NCI-H1417 treated with DMSO at 0.1 percent for 48 hours (cell line): Measurements from ENCODE around the gene EFCAB6.

Source experiments
- DNase-seq: peaks from one replicate; lab custom pipeline; 2025; lab: John Stamatoyannopoulos, UW

EFCAB6 gene

DNA sequence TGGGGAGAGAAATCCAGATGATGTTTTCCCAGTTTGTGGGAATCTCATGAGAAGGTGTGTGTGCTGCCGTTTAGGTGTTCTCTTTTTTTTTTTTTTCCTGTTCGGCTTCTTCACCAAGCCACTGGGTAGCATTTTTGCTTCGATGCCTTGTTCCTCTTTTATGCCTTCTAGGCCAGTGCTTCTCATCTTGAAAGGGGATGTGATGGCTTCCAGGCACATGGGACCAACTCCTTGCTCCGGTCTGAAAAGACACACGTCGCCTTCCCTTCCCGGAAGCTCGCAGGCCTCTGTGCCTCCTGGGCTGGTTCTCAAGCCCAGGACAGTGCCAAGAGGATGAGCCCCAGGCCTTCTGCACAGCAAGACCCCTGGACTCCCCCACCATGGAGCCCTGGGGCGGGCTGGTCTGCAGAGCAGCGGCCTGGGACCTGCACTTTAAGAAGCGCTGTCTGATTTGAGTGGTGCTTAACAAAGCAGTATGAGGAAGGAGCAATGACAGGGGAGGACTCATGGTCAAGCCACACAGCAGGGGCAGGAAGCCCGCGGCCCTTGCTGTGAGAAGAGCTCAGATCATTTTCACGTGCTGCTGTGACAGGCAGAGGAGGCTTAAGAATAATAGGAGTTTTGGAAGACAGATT is 241.5 kb downstream of the EFCAB6 start:
- no peak for DNase-seq

DNA sequence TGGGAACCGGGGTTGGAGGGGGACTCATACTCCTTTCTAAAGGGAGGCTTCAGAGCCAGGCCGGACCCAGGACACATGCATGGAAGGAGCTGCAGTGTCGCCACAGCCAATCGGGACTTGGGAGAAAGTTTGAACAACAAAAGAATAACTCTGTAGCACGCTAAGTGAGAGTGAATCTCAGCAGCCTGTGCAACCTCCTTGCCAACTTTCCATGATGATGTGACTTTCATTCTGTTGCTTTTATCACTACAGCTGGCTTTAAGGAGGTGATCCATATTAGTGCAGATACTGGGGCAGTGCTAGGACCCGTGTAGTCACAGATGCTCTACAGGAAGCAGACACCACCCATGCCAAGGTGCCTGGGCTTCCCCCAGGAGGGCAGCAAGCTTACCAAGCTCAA is 243.0 kb downstream of the EFCAB6 start:
- DNase-seq, result no peak

DNA sequence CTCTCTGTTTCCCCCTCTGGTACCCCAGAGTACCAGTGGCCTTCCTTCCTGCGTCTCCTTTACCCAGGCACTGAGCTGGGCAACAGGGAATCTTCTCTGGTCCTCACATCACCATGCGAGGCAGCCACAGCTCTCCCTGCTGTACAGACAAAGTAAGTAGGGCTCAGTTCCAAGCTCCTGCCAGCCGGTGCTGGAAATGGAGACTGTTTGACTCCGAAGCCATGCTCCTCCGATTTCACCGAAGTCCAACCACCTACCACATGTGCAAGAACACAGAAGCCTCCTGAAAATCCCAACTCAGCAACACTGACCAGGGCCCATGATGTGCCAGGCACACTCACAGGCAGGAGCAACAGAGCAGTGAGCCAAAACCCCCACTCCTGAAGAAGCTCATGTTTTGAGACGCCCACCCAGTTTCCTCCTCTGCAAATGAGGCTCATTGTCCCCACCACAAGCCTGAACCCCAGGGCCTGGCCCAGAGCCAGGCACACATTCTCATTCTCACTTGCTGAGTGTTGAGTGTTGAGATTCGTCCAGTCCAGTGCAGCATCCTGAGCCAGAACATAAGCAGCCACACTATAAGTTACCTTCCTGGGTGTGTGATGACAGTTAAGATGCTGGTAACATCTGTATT is 244.3 kb downstream of the EFCAB6 start:
- no peak for DNase-seq

- DNase-seq, result no peak
Observed at GRCh38 chr22:43566561-43567332, 245.4 kb downstream of the EFCAB6 start.

- DNase-seq, result no peak
Observed at GRCh38 chr22:43566021-43566420, 246.1 kb downstream of the EFCAB6 start.

- DNase-seq, result no peak
Observed at GRCh38 chr22:43564859-43565258, 247.2 kb downstream of the EFCAB6 start.

DNA sequence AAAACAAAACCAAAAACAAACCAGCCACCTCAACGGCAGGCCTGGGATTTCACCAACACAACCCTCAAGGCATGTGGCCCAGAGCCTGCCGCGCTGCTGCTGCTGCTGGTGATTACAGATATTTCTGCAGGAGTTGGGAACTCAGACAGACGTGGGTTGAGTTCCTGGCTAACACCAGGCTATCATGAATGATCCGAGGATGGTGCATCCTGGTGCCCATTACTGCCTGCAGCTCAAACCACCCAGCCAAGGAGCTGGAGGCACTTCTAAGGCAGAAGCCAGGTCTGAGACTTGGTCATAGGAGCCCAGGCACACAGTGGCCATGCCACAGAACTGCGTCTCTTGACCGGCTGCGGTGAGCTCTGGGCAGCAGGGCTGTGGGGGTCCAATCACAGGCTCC is 248.5 kb downstream of the EFCAB6 start:
- DNase-seq, result no peak

- DNase-seq, result no peak
Observed at GRCh38 chr22:43562843-43563242, 249.3 kb downstream of the EFCAB6 start.

DNA sequence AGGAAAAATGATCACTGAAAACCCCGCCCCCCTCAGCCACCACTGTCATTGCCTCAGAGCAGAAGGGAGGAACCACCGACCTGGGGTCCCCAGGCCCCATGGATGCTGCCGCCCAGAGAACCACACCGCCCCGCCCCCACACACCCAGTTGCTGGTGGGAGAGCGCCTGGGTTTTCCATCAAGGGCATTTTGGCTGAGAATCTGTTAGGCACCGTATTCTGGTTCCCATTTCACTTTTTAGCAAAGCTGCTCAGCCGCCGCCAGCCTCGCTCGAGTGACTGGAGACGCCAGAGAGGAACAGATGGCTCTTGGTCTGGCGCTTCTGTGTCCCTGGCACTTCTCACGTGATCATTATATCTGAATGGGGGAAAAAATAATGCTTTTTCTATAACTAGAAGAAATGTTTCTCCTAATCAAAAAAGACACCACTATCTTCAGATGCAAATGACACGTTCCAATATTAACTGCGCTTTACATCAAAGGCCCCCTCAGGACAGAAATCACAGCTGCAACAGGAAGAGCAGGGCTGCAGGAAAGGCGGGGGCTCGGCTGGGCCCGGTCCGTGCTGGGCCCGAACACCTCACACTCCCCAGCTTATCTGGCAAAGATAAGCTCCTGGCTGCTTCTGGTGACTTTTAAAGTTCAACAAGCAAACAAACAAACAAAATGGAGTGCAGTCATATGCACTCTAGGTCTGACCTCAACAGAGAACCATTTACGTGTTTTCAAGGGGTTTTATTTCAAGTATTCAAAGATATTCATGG is 250.5 kb downstream of the EFCAB6 start:
- no peak for DNase-seq

- no peak for DNase-seq
Observed at GRCh38 chr22:43560651-43561050, 251.5 kb downstream of the EFCAB6 start.

DNA sequence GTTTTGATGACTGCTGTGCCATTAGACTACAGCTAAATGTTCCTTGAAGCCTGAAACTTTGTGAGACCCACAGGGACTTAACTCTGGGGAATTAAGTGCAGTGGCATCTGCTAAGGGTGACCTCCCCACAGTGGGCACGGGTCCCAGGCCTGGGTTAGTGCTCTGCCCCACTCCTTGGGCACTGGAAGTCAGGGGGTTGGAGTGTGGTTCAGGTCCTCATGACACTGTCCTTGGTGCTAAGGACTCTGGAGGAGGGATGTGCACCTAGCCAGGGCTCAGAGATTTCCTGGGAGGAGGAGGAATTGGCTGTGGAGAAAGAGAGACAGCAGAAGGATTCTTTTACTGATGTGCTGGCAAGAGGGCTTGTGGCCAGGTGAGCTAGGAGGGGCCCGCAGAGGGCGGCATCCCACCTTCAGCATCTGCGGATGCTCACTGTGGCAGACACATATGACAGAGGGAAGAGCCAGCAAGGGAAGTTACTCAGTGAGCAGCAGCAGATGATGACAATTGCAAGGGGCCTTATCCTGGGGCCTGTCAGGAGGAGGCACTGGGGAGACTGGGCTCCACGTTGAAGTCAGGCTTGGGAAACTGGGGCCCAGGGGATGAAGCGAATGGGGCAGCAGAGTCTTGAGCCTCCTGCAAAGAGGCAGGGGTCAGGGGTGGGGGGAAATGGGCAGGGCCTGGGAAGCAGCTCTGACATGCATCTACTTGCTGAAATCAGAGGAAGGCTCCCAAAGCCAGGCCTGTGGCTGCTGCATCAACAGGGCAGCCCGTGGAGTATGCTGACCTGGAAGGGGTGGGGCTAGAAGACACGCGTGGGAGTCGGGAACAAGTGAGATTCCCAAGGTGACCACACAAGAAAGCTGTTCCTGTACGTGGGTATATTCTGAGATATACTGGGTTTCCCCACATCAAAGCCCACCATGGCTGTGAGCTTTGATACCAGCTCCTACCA is 256.3 kb downstream of the EFCAB6 start:
- no peak for DNase-seq

DNA sequence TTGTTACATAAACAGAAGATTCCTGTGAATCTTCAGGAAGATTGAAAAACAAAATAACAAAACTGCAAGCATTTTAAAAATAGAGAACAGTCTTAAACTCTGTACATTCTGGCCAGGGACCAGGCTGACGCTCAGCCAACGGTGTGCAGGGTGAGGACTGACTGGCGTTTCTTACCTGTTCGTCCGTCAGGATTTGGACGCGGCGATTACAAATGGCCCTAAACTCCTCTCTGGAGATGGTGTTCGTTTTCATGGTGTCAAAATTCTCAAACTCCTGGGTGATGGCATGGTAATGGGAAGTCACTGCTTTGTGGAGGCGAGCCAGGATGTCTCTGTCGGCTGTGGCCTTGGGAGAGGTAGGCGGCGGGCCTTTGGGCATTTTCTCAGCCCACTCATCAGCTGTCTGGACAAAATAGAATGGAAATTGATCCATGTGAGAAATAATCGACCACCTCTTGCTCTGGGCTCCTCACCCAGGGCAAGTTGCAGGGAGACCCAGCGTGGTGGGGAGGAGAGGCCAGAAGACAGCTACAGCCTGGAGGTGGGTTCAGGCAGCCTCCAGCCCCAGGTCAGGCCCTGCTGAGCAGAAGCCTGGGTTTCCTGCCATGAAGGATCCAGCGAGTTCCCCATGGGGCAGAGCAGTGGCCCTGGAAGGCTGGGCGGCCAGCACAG is 257.3 kb downstream of the EFCAB6 start:
- DNase-seq, result no peak

GRCh38 chr22:43554259-43554636 is 257.9 kb downstream of the EFCAB6 start:
- DNase-seq, result no peak

- DNase-seq, result no peak
Observed at GRCh38 chr22:43553451-43554258, 258.4 kb downstream of the EFCAB6 start.

DNA sequence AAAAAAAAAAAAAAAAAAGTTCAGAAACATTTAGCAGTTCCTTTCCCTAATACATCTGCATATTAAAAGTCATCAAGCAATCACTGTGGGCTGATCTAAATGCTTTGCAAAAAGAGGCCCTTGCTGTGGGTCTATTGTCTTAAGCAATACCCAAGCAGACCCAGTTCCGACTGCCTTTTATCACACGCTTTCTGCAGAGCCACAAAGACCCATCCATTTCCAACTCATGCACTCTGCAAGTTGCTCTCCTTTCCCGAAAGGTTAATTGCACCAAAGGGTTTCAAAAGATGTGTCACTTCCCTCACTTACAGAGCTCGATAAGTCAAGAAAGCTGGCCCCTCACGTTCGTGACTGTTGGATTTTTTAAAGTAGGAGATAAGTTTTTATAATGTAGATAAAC is 261.4 kb downstream of the EFCAB6 start:
- no peak for DNase-seq

GRCh38 chr22:43550024-43550620 is 262.0 kb downstream of the EFCAB6 start:
- DNase-seq, result no peak

GRCh38 chr22:43546186-43546585 is 265.9 kb downstream of the EFCAB6 start:
- DNase-seq, result no peak

DNA sequence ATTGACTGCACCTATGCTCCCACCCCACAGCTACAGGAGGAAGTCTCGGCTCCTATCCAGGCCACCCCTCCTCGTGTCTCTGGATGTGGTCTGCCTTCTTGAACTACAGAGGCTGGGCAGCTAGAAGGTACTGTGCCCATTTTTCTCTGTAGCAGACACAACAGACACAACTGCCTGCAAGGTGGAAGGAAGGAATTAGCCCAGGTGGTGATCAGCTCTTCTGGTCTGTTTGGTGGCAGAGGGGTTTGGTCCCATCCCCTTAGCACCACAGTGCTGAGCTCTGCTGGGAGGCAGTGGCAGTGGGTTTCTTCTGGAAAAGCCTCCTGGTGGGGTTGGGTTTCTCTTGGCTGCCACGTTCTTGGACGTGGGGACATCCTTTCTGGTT is 267.8 kb downstream of the EFCAB6 start:
- DNase-seq, result no peak

DNA sequence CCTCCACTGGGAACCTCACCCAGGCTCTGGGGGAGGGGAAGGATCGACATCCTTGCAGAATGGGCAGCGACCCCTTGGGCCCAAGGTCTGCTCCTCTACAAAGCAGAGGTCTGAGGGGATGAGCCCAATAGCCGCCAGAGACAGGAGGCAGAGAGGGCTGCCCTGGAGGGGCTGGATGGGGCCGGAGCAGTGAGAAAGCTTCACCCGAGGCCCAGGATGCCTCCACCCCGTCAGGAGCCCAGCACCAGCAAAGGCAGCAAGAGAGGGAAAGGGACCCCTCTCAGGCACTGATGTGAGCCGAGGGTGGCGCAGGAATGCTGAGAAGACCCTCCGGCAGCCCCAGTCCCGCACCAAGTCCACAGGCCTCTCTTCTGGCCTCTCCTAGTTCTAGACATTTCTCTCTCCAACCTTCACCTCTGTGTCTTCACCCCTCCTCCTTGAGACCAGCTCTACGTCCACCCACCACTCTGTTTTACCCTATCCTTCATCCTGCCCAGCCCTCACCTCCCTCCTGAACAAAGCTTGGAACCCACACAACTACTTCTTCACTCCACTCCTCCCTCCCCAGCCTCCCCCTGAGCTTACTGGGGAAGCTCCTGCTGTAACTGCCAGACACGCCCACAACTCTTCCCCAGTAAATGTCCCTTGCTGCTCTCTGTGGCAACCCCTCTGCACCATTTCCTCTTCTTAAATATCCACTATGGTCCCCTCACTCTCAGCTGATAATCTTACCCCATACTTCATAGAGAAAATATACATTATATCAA is 268.4 kb downstream of the EFCAB6 start:
- no peak for DNase-seq
